ENCODE measurements around the gene GGTLC2.

- TF ChIP-seq CTCF (IDR thresholded peaks at IDR 0.05; ENCODE audit: poor library complexity) (no peak), EZH2 (IDR thresholded peaks at IDR 0.05; ENCODE audit: borderline replicate concordance) (no peak), EZH2phosphoT487 (IDR thresholded peaks at IDR 0.05; ENCODE audit: low read depth, severe bottlenecking, unreplicated experiment) (no peak)
Observed at GRCh38 chr22:22693531-22693884, 49.1 kb downstream of the GGTLC2 start.
